Measurements from ENCODE around the gene SEC23IP.

The SEC23IP gene

DNA sequence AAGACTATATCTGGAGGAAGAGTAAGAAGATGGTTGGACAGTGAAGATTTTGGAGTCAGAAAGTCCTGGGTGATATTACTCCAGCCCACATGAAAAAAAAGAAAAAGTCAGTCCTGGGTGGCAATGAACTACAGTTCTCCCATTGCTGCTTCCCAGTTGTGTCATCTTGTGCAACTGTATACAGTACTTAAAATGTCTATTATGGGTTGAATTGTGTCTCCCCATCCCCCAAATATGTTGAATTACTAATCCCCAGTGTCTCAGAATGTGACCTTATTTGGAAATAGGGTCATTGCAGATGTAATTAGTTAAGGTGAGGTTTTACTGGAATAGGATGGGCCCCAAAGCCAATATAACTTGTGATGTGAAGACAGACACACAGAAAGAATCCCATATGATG is 15.6 kb downstream of the SEC23IP start:
- TF ChIP-seq POLR2A (IDR thresholded peaks at IDR 0.05; ENCODE audit: extremely low read depth, insufficient read length) (no peak), MAX (IDR thresholded peaks at IDR 0.05; ENCODE audit: low read depth, low read length) (no peak), CTCF (IDR thresholded peaks at IDR 0.05; ENCODE audit: low read depth, low read length) (no peak), MYC (IDR thresholded peaks at IDR 0.05; ENCODE audit: low read depth, low read length) (no peak)
- DNase-seq (ENCODE audit: low read depth), result no peak
- no peak overlapping the region for H3K4me3 ChIP-seq (ENCODE audit: low read depth, low read length)

DNA sequence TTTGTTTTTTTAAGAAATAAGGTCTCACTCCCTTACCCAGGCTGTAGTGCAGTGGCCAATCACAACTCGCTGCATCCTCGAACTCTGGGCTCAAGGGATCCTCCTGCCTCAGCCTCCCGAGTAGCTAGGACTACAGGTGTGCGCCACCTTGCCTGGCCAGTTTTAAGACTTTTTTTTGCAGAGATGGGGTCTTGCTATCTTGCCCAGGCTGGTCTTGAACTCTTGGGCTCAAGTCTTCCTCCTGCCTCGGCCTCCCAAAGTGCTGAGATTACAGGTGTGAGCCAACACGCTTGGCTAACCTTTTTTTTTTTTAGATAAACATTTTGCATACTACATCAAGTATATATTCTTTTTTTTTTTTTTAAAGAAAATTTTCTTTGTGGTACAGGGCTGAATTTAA is 18.2 kb downstream of the SEC23IP start:
- no peak for DNase-seq (ENCODE audit: low read depth)
- TF ChIP-seq MYC (IDR thresholded peaks at IDR 0.05; ENCODE audit: low read depth, low read length) (no peak), POLR2A (IDR thresholded peaks at IDR 0.05; ENCODE audit: extremely low read depth, insufficient read length) (no peak), CTCF (IDR thresholded peaks at IDR 0.05; ENCODE audit: low read depth, low read length) (no peak), MAX (IDR thresholded peaks at IDR 0.05; ENCODE audit: low read depth, low read length) (no peak)
- no peak overlapping the region for H3K4me3 ChIP-seq (ENCODE audit: low read depth, low read length)

- TF ChIP-seq MAX (IDR thresholded peaks at IDR 0.05; ENCODE audit: low read depth, low read length) (no peak), POLR2A (IDR thresholded peaks at IDR 0.05; ENCODE audit: extremely low read depth, insufficient read length) (no peak), CTCF (IDR thresholded peaks at IDR 0.05; ENCODE audit: low read depth, low read length) (no peak), MYC (IDR thresholded peaks at IDR 0.05; ENCODE audit: low read depth, low read length) (no peak)
- peak; percentile 19 for DNase-seq (ENCODE audit: low read depth)
- H3K4me3 ChIP-seq (ENCODE audit: low read depth, low read length), result no peak overlapping the region
Measured at GRCh38 chr10:119917777-119918176, 25.2 kb downstream of the SEC23IP start.

- no peak overlapping the region for H3K4me3 ChIP-seq (ENCODE audit: low read depth, low read length)
- no peak for DNase-seq (ENCODE audit: low read depth)
- TF ChIP-seq MYC (IDR thresholded peaks at IDR 0.05; ENCODE audit: low read depth, low read length), result no peak
- TF ChIP-seq POLR2A (IDR thresholded peaks at IDR 0.05; ENCODE audit: extremely low read depth, insufficient read length), result no peak
- TF ChIP-seq CTCF (IDR thresholded peaks at IDR 0.05; ENCODE audit: low read depth, low read length), result no peak
- no peak for TF ChIP-seq MAX (IDR thresholded peaks at IDR 0.05; ENCODE audit: low read depth, low read length)
Measured at GRCh38 chr10:119919271-119919670, 26.7 kb downstream of the SEC23IP start.

DNA sequence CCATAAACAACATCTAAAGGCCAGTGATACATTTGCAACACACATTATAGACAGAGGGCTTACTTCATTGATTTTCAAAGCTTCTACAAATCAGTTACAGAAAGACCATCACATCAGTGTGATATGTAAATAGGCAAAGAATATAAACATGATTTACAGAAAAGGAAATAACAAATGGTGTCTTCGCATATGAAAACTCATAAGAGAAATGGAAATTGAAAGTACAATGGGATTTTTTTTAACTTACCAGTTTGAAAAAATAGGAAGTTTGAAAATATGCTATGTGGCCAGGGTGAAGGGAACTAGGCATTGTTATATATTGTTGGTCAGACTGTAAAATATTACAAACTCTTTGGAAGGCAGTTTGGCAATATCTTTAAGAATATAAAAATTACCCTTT is 27.3 kb downstream of the SEC23IP start:
- DNase-seq (ENCODE audit: low read depth), result no peak
- TF ChIP-seq CTCF (IDR thresholded peaks at IDR 0.05; ENCODE audit: low read depth, low read length), result no peak
- TF ChIP-seq POLR2A (IDR thresholded peaks at IDR 0.05; ENCODE audit: extremely low read depth, insufficient read length), result no peak
- TF ChIP-seq MYC (IDR thresholded peaks at IDR 0.05; ENCODE audit: low read depth, low read length), result no peak
- TF ChIP-seq MAX (IDR thresholded peaks at IDR 0.05; ENCODE audit: low read depth, low read length), result no peak
- H3K4me3 ChIP-seq (ENCODE audit: low read depth, low read length), result no peak overlapping the region

DNA sequence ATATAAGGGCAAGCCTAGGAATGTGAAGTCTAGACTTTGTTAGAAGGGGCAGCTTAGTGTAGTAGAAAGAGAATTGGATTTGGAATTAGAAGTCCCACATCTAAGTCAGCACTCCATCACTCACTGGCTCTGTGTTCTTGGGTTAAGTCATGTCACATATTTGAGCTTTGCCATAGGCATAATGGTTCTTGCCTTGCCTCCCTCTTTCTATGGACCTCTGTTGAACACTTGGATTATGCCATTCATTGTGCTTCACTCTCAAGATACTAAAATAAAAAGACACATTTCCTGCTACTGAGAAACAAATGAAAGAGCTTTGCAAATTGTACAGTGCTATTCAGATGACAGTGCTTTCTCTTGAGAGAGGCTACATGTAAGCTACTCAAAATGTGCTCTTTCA is 35.9 kb downstream of the SEC23IP start:
- no peak overlapping the region for H3K4me3 ChIP-seq (ENCODE audit: low read depth, low read length)
- DNase-seq (ENCODE audit: low read depth), result no peak
- TF ChIP-seq CTCF (IDR thresholded peaks at IDR 0.05; ENCODE audit: low read depth, low read length) (no peak), POLR2A (IDR thresholded peaks at IDR 0.05; ENCODE audit: extremely low read depth, insufficient read length) (no peak), MAX (IDR thresholded peaks at IDR 0.05; ENCODE audit: low read depth, low read length) (no peak), MYC (IDR thresholded peaks at IDR 0.05; ENCODE audit: low read depth, low read length) (no peak)
